IMR-90 (cell line): ENCODE data around the gene CEP162. TPM values are rescaled to one million over a fixed set of nuclear protein-coding genes. Genes with fewer than 3 reads are reported as not detected.
"Not testable (repeated sequence)": the region's sequence is repeated elsewhere in the genome, so short reads cannot be mapped to it uniquely, and the experiment has no call there.

Source experiments
- ATAC-seq: fragments of 200-7000 bp; cut with Tn5 transposase; 2 replicates; pipeline ENCODE4 v1.9.1; 2020; ENCODE audit warnings: low read depth, mild to moderate bottlenecking, moderate library complexity
- BruUV-seq: library from RNA; stranded (reverse); fragments of 400-500 nt; replicated peaks from 2 replicates; lab custom pipeline; 2021; lab: Mats Ljungman, UMichigan
- CTCF ChIA-PET: fragments of 300-600 bp; formaldehyde crosslinking; extraction: SDS; loops from one replicate; lab custom pipeline; 2021; ENCODE audit warnings: antibody characterized with exemption; lab: Yijun Ruan, JAX
- POLR2A ChIA-PET: fragments of 300-600 bp; sonication (Branson Sonifier 250); formaldehyde crosslinking; loops from one replicate; lab custom pipeline; 2022; ENCODE audit warnings: antibody characterized with exemption; ENCODE audit not compliant: unreplicated experiment; lab: Charles Lee
- DNase-seq: peaks from one replicate; pipeline ENCODE4 v3.0.0; 2013
- H2AFZ ChIP-seq: replicated peaks from 2 replicates; pipeline ENCODE3; 2013; ENCODE audit warnings: low read length, mild to moderate bottlenecking; ENCODE audit not compliant: poor library complexity
- H2AK5ac ChIP-seq: 2 replicates; pipeline ENCODE4 v1.6.1; 2013; ENCODE audit warnings: low read depth, low read length, inconsistent platforms
- H2AK9ac ChIP-seq: replicated peaks from 2 replicates; pipeline ENCODE3; 2013; ENCODE audit warnings: mild to moderate bottlenecking, low read depth, low read length, moderate library complexity; ENCODE audit not compliant: poor library complexity
- H2BK120ac ChIP-seq: 2 replicates; pipeline ENCODE4 v1.6.1; 2013; ENCODE audit warnings: low read depth, low read length, inconsistent platforms
- H2BK15ac ChIP-seq: 3 replicates; pipeline ENCODE4 v1.6.1; 2013; ENCODE audit warnings: low read depth, low read length, inconsistent platforms
- H2BK20ac ChIP-seq: 2 replicates; pipeline ENCODE4 v1.6.1; 2013; ENCODE audit warnings: low read depth, mild to moderate bottlenecking, inconsistent platforms, low read length, moderate library complexity
- H2BK5ac ChIP-seq: 2 replicates; pipeline ENCODE4 v1.6.1; 2013; ENCODE audit warnings: mild to moderate bottlenecking, low read depth, low read length, inconsistent platforms; ENCODE audit not compliant: poor library complexity, severe bottlenecking
- H3K14ac ChIP-seq: replicated peaks from 2 replicates; pipeline ENCODE4 v1.6.1; 2013; ENCODE audit warnings: low read depth, low read length, inconsistent platforms
- H3K18ac ChIP-seq: 2 replicates; pipeline ENCODE4 v1.6.1; 2013; ENCODE audit warnings: low read depth, low read length, control low read depth
- H3K23ac ChIP-seq: 2 replicates; pipeline ENCODE4 v1.6.1; 2013; ENCODE audit warnings: low read depth, low read length, inconsistent platforms
- H3K27ac ChIP-seq: 2 replicates; pipeline ENCODE4 v1.5.1; 2013; ENCODE audit warnings: mild to moderate bottlenecking, control low read depth, low read length; ENCODE audit not compliant: insufficient read depth
- H3K27me3 ChIP-seq: 2 replicates; pipeline ENCODE4 v1.6.1; 2013; ENCODE audit warnings: low read length; ENCODE audit not compliant: control insufficient read depth, insufficient read depth
- H3K36me3 ChIP-seq: 2 replicates; pipeline ENCODE4 v1.6.1; 2013; ENCODE audit warnings: low read length, mixed read lengths; ENCODE audit not compliant: control insufficient read depth, insufficient read depth
- H3K4ac ChIP-seq: 2 replicates; pipeline ENCODE4 v1.6.1; 2013; ENCODE audit warnings: low read depth, low read length, inconsistent platforms
- H3K4me1 ChIP-seq: 2 replicates; pipeline ENCODE4 v1.6.1; 2013; ENCODE audit warnings: low read length, mixed read lengths; ENCODE audit not compliant: control insufficient read depth, insufficient read depth
- H3K4me2 ChIP-seq: 2 replicates; pipeline ENCODE4 v1.6.1; 2013; ENCODE audit warnings: low read depth, mild to moderate bottlenecking, control low read depth, low read length, moderate library complexity
- H3K4me3 ChIP-seq: 2 replicates; pipeline ENCODE4 v1.5.1; 2013; ENCODE audit warnings: low read depth, mild to moderate bottlenecking, control low read depth, low read length, moderate library complexity; ENCODE audit not compliant: insufficient read depth
- H3K56ac ChIP-seq: 2 replicates; pipeline ENCODE4 v1.6.1; 2013; ENCODE audit warnings: low read length, inconsistent platforms; ENCODE audit not compliant: insufficient read depth; ENCODE audit errors: extremely low read depth
- H3K79me1 ChIP-seq, 2 experiments: 2 replicates each; pipeline ENCODE4 v1.6.1; 2013; ENCODE audit warnings: low read length in 2 of 2, inconsistent platforms in 1 of 2, low read depth in 1 of 2
- H3K9ac ChIP-seq: 2 replicates; pipeline ENCODE4 v1.6.1; 2013; ENCODE audit warnings: low read depth, low read length, control low read depth
- H3K9me1 ChIP-seq: 2 replicates; pipeline ENCODE4 v1.6.1; 2013; ENCODE audit warnings: low read length, inconsistent platforms; ENCODE audit not compliant: insufficient read depth
- H3K9me3 ChIP-seq: 2 replicates; pipeline ENCODE4 v1.6.1; 2013; ENCODE audit warnings: low read length; ENCODE audit not compliant: control insufficient read depth, insufficient read depth
- H4K20me1 ChIP-seq: 2 replicates; pipeline ENCODE4 v1.6.1; 2013; ENCODE audit warnings: low read length, inconsistent platforms; ENCODE audit not compliant: insufficient read depth
- H4K5ac ChIP-seq: 2 replicates; pipeline ENCODE4 v1.6.1; 2013; ENCODE audit warnings: mild to moderate bottlenecking, low read depth, low read length, control low read depth
- H4K8ac ChIP-seq, 2 experiments: 2 replicates each; pipeline ENCODE4 v1.6.1; 2013; ENCODE audit warnings: low read depth in 2 of 2, low read length in 2 of 2, control low read depth in 1 of 2, inconsistent platforms in 1 of 2
- H4K91ac ChIP-seq: 2 replicates; pipeline ENCODE4 v1.6.1; 2013; ENCODE audit warnings: low read depth, low read length, inconsistent platforms; ENCODE audit not compliant: insufficient read depth
- dilution Hi-C: fragments of 300-500 bp; cut with HindIII; formaldehyde crosslinking; loops from one replicate; pipeline ENCODE4 v1.14.3; 2018; ENCODE audit warnings: low sequenced_read_pairs; ENCODE audit not compliant: unreplicated experiment
- in situ Hi-C: fragments of 300-500 bp; cut with MboI; formaldehyde crosslinking; loops from 3 replicates; pipeline ENCODE4 v1.14.3; 2019; ENCODE audit warnings: low sequenced_read_pairs, inconsistent platforms, mixed read lengths
- intact Hi-C: fragments of 100-400 bp; cut with micrococcal nuclease; formaldehyde crosslinking; loops from 2 replicates; pipeline ENCODE4 v1.10.0; 2022
- polyA plus RNA-seq, 3 experiments: library from polyadenylated mRNA; depleted of rRNA; stranded (reverse); fragments of >200 nt; gene quantifications; 2 replicates each; pipeline ENCODE4 v1.2.3, GENCODE V29; 2012; ENCODE audit warnings: low replicate concordance in 1 of 3
- total RNA-seq: library from RNA; depleted of rRNA; stranded (reverse); fragments of >200 nt; gene quantifications from 2 replicates; pipeline ENCODE4 v1.2.3, GENCODE V29; 2012

CEP162 gene
- total and polyA plus RNA-seq, 2 of the 4 experiments (the other 2 are of a cell fraction): 1.2 to 1.6 TPM

- H3K4me1 ChIP-seq, H3K18ac ChIP-seq, H3K4me2 ChIP-seq, H3K9me1 ChIP-seq, H4K8ac ChIP-seq, H2BK15ac ChIP-seq, H3K79me1 ChIP-seq, H2AK5ac ChIP-seq, H2AK9ac ChIP-seq, H4K91ac ChIP-seq, H3K36me3 ChIP-seq, H2BK5ac ChIP-seq, H2AFZ ChIP-seq, H3K56ac ChIP-seq, H3K27me3 ChIP-seq, POLR2A ChIA-PET, ATAC-seq, BruUV-seq, H3K23ac ChIP-seq, H2BK120ac ChIP-seq, H3K9ac ChIP-seq, CTCF ChIA-PET, intact Hi-C loops, H3K4me3 ChIP-seq, H3K9me3 ChIP-seq, dilution Hi-C loops, H3K14ac ChIP-seq, H2BK20ac ChIP-seq, H4K20me1 ChIP-seq, in situ Hi-C loops, H4K5ac ChIP-seq, H3K4ac ChIP-seq, DNase-seq, H3K27ac ChIP-seq: not testable (repeated sequence)
These were observed 142.7 kb downstream of the CEP162 start for GRCh38 chr6:84084705-84085104.
